Prostate gland (tissue), 2 donors: ENCODE data around the gene ITGB4.

Source experiments
- POLR2A ChIP-seq: fragments of 450-650 bp; IDR thresholded peaks from one replicate; pipeline ENCODE4 v1.6.1; 2016; ENCODE audit warnings: antibody characterized with exemption, mild to moderate bottlenecking
- TF ChIP-seq, protein P1 (sequence below), 4 experiments: fragments of 200-600 bp in 2 of 4; fragments of 450-650 bp in 2 of 4; sonication (generic) in 2 of 4; IDR thresholded peaks; 1 replicate in 3 of 4; 2 replicates in 1 of 4; pipeline ENCODE4 v1.5.1; 2016 to 2019; ENCODE audit warnings: antibody characterized with exemption in 4 of 4, mild to moderate bottlenecking in 2 of 4, moderate library complexity in 2 of 4

DNA sequence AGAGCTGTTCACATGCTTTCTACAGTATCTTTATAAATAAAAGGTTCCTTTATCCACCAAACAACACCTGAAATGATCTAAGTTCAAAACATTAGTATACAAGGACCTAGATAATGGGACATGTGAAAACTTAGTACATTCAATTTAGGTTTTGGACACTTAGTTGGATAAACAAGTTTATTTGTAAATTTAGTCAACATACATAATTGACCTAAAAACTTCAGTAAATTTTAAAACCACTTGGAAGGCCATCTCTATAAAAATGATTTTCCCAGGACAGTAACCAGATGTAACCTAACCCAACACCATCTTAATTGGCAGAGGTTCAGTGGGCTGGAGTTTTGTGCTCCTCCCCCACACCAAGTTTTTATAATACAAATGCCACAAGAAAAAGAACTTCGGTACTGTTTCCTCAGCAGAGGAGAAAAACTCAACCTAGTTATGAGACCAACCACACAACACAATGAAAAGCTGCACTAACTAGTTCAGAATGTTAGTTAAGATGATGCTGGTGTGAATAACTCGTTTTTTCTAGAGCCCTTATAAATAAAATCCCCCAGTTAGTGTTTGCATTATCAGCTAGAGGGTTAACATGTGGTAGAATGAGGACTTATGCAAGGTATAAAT lies 56.1 kb downstream of the ITGB4 start:
- TF ChIP-seq, protein P1, sequence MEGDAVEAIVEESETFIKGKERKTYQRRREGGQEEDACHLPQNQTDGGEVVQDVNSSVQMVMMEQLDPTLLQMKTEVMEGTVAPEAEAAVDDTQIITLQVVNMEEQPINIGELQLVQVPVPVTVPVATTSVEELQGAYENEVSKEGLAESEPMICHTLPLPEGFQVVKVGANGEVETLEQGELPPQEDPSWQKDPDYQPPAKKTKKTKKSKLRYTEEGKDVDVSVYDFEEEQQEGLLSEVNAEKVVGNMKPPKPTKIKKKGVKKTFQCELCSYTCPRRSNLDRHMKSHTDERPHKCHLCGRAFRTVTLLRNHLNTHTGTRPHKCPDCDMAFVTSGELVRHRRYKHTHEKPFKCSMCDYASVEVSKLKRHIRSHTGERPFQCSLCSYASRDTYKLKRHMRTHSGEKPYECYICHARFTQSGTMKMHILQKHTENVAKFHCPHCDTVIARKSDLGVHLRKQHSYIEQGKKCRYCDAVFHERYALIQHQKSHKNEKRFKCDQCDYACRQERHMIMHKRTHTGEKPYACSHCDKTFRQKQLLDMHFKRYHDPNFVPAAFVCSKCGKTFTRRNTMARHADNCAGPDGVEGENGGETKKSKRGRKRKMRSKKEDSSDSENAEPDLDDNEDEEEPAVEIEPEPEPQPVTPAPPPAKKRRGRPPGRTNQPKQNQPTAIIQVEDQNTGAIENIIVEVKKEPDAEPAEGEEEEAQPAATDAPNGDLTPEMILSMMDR (IDR thresholded peaks at IDR 0.05), result no peak
- no peak for TF ChIP-seq POLR2A
